A549 (cell line): ENCODE data around the gene PSMC4. TPM values are rescaled to one million over a fixed set of nuclear protein-coding genes. Genes with fewer than 3 reads are reported as not detected.
A peak's percentile ranks its signal among the peaks of the same experiment; 100 is the strongest.

Source experiments
- ATAC-seq, 2 experiments: fragments of 200-7000 bp in 1 of 2; fragments of >200 bp in 1 of 2; cut with Nextera tagmentation in 1 of 2; cut with Tn5 transposase in 1 of 2; 3 replicates each; pipeline versions ENCODE4 v1.8.0 to v1.9.1; 2018 to 2020; ENCODE audit warnings: mild to moderate bottlenecking in 1 of 2, moderate library complexity in 1 of 2
- CTCF ChIA-PET: fragments of 300-600 bp; sonication (Branson Sonifier 250); formaldehyde crosslinking; extraction: SDS; loops from one replicate; lab custom pipeline; 2021; ENCODE audit warnings: antibody characterized with exemption, inconsistent platforms; lab: Yijun Ruan, JAX
- POLR2A ChIA-PET: fragments of 350-600 bp; formaldehyde crosslinking; extraction: SDS; loops from one replicate; lab custom pipeline; 2021; ENCODE audit warnings: antibody characterized with exemption, inconsistent platforms; lab: Yijun Ruan, JAX
- DNase-seq, 2 experiments: peaks; one replicate each; pipeline versions ENCODE4 v3.0.0 to v3.0.0-alpha.2; 2011 to 2016; ENCODE audit warnings: low read depth in 1 of 2, low spot score in 1 of 2
- FAIRE-seq: peaks from 2 replicates; lab custom pipeline; 2011; peaks lifted over from hg19 to GRCh38; lab: Jason Lieb, UNC
- H3K27ac ChIP-seq, 2 experiments: fragments of >200 bp; sonication (Bioruptor Twin); formaldehyde crosslinking; 3 replicates each; pipeline ENCODE4 v1.5.1; 2016 to 2017
- H3K4me1 ChIP-seq: fragments of >200 bp; sonication (Bioruptor Twin); formaldehyde crosslinking; 3 replicates; pipeline ENCODE4 v1.6.1; 2016
- H3K4me2 ChIP-seq: fragments of >200 bp; sonication (Bioruptor Twin); formaldehyde crosslinking; 3 replicates; pipeline ENCODE4 v1.6.1; 2016
- H3K4me3 ChIP-seq: fragments of >200 bp; sonication (Bioruptor Twin); formaldehyde crosslinking; 3 replicates; pipeline ENCODE4 v1.5.1; 2016
- H3K9me3 ChIP-seq: fragments of >200 bp; sonication (Bioruptor Twin); formaldehyde crosslinking; 3 replicates; pipeline ENCODE4 v1.6.1; 2016
- ATOH8 ChIP-seq: fragments of 250-450 bp; sonication (Bioruptor Pico); IDR thresholded peaks from 2 replicates; pipeline ENCODE4 v1.5.0; 2020; ENCODE audit warnings: low read depth, mild to moderate bottlenecking, moderate library complexity
- GATA3 ChIP-seq: IDR thresholded peaks from 2 replicates; pipeline ENCODE4 v1.6.1; 2012; ENCODE audit warnings: borderline replicate concordance
- HOXB5 ChIP-seq: fragments of 250-450 bp; sonication (Bioruptor Pico); IDR thresholded peaks from 2 replicates; pipeline ENCODE4 v1.5.0; 2020; ENCODE audit warnings: mild to moderate bottlenecking, moderate library complexity
- JUN ChIP-seq, 2 experiments: fragments of >200 bp; sonication (Bioruptor Twin); formaldehyde crosslinking; IDR thresholded peaks; 2 replicates in 1 of 2; 3 replicates in 1 of 2; pipeline ENCODE4 v1.6.1; 2016 to 2017
- KDM1A ChIP-seq: fragments of 200-600 bp; sonication (generic); IDR thresholded peaks from 2 replicates; pipeline ENCODE4 v1.6.1; 2016; ENCODE audit warnings: low read depth, mild to moderate bottlenecking
- MAFK ChIP-seq: fragments of 450-650 bp; IDR thresholded peaks from 2 replicates; pipeline ENCODE4 v1.6.1; 2014; ENCODE audit not compliant: partially characterized antibody
- NPAS2 ChIP-seq: fragments of 250-450 bp; sonication (Bioruptor Pico); IDR thresholded peaks from 2 replicates; pipeline ENCODE4 v1.8.0; 2022; ENCODE audit warnings: mild to moderate bottlenecking, moderate library complexity, borderline replicate concordance
- NR3C1 ChIP-seq: fragments of >200 bp; sonication (Bioruptor Twin); formaldehyde crosslinking; IDR thresholded peaks from 3 replicates; pipeline ENCODE4 v1.6.1; 2017
- RARB ChIP-seq: fragments of 250-450 bp; sonication (Bioruptor Pico); IDR thresholded peaks from 2 replicates; pipeline ENCODE4 v1.8.0; 2021; ENCODE audit warnings: mild to moderate bottlenecking, moderate library complexity
- REST ChIP-seq: fragments of 200-600 bp; sonication (generic); IDR thresholded peaks from 2 replicates; pipeline ENCODE4 v1.6.1; 2016; ENCODE audit warnings: antibody characterized with exemption, mild to moderate bottlenecking, moderate library complexity
- WGBS: methylation state at CpG from one replicate; pipeline ENCODE4 v1.1.6; 2017; ENCODE audit errors: missing lambda C conversion rate; 5-methylcytosine and 5-hydroxymethylcytosine counted together
- polyA plus RNA-seq, 4 experiments: library from polyadenylated mRNA; depleted of rRNA in 3 of 4; stranded (reverse); fragments of >200 nt; fragmentation: RNase III in 1 of 4; extraction: RNeasy Plus Mini Kit Qiagen cat#74134 plus additional on column Dnase treatment in 1 of 4; gene quantifications; 2 replicates in 3 of 4; 3 replicates in 1 of 4; pipeline ENCODE4 v1.2.3, GENCODE V29; 2011 to 2017
- TF ChIP-seq, protein P1 (sequence below): fragments of >200 bp; sonication (Bioruptor Twin); formaldehyde crosslinking; IDR thresholded peaks from 3 replicates; pipeline ENCODE4 v1.6.1; 2016

Gene PSMC4
- polyA plus RNA-seq, 2 of the 4 experiments (the other 2 are of a cell fraction): 192 to 284 TPM

DNA sequence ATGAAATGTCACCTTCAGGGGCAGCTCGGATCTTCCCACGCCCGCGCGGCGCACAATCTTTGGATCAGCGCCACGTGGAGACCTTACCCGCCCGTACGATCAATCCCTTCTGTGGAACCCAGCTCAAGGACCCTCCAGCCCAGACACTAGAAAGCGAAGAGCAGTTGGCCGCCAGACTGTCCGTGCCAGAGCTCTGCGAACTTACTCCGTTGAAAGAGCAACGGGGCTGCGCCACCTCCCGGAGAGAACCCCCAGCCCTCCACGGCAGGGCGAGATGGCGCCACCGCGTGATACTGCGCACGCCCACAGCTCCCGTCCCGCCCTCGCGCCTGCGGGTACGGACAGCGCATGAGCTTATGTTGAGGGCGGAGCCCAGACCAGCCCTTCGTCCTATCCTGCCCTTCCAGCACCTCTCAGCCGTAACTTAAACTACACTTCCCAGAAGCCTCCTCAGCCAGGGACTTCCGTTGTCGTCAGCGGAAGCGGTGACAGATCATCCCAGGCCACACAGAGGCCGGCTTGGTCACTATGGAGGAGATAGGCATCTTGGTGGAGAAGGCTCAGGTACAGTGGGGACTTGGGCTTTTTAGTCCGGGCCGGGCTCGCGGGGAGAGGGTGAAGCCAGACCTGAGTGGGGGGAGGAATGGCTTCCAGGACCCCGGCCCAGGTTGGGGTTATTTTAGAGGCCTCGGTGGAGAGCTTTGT, at the start of gene PSMC4 (continued):
- TF ChIP-seq REST (no peak), HOXB5 (CRISPR knock-in tag) (0 out of 2 replicates have a peak, but pooled peaks have one; percentile 38), KDM1A (no peak)
- TF ChIP-seq, all 56 proteins: peak for 19

DNA sequence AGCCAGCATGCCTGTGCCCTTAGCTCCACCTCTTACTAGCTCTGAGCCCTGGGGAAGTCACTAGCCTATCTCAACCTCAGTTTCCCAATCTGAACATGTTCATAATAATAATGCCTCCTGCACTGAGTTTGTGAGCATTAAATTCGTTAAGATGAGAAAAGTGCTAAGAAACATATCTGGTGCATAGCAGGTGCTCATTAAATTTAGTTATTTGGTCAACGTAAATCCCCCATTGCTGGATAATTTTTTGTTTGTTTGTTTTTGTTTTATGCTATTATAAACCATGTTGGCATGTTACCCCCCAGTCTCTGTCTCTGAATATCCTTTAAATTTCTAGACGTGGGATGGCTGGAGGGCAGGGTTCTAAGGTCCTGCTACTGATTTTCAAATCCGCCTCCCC, 47.1 kb upstream of the PSMC4 start:
- 76% methylated on average over 4 of the region's 4 CpGs for WGBS

GRCh38 chr19:39924389-39924788, 46.6 kb upstream of the PSMC4 start:
- Histone ChIP-seq H3K9me3 (peaks cover 3% of the 10 kb centered on the region; the same call in 1 of the 3 replicates), H3K27ac (no peak overlapping the region), H3K4me3 (no peak overlapping the region), H3K4me1 (no peaks in the 10 kb centered on the region), H3K4me2 (no peak overlapping the region)
- ChIA-PET CTCF (interaction anchor here (1.0 to 6.0 kb wide), 5 partner anchors 9 to 132 kb away, joined by 3 to 26 read pairs (median 5); partner anchors contain the start of gene PSMC4), POLR2A (no interaction called here)
- no peak for ATAC-seq
- FAIRE-seq: no peak
- no peak for TF ChIP-seq KDM1A
- TF ChIP-seq MAFK: no peak
- no peak for TF ChIP-seq ATOH8 (CRISPR knock-in tag)
- 97% methylated on average over 37 of the region's 37 CpGs for WGBS
- DNase-seq: no peak

More for the DNA sequence above, 47.1 kb upstream of the PSMC4 start:
- H3K4me1 ChIP-seq: no peaks in the 10 kb centered on the region
- no peak for TF ChIP-seq RARB (CRISPR knock-in tag)
- TF ChIP-seq NPAS2 (CRISPR knock-in tag): no peak
- TF ChIP-seq, protein P1, sequence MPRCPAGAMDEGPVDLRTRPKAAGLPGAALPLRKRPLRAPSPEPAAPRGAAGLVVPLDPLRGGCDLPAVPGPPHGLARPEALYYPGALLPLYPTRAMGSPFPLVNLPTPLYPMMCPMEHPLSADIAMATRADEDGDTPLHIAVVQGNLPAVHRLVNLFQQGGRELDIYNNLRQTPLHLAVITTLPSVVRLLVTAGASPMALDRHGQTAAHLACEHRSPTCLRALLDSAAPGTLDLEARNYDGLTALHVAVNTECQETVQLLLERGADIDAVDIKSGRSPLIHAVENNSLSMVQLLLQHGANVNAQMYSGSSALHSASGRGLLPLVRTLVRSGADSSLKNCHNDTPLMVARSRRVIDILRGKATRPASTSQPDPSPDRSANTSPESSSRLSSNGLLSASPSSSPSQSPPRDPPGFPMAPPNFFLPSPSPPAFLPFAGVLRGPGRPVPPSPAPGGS: no peak
- TF ChIP-seq NR3C1: no peak
- TF ChIP-seq, all 56 proteins: peak for 0
- ChIA-PET POLR2A (no interaction called here), CTCF (interaction anchor here (0.5 to 6.0 kb wide), 5 partner anchors 9 to 220 kb away, joined by 3 to 26 read pairs (median 3); partner anchors contain the start of gene PSMC4)
- no peak overlapping the region for H3K4me3 ChIP-seq
- no peaks in the 10 kb centered on the region for H3K9me3 ChIP-seq
- no peak for DNase-seq
- no peak overlapping the region for H3K27ac ChIP-seq
- ATAC-seq: no peak
- FAIRE-seq: peak; percentile 92
- H3K4me2 ChIP-seq: no peak overlapping the region

GRCh38 chr19:39924952-39925351, 46.0 kb upstream of the PSMC4 start:
- no peak overlapping the region for H3K4me2 ChIP-seq
- ATAC-seq (no peak), DNase-seq (no peak), FAIRE-seq (no peak)
- no peak for TF ChIP-seq JUN (IDR thresholded peaks at IDR 0.05)
- TF ChIP-seq GATA3: no peak
- H3K4me3 ChIP-seq: no peak overlapping the region
- POLR2A ChIA-PET: interaction anchor here (2.0 kb wide), 1 partner anchor 45 kb away, joined by 6 read pairs; the partner anchor contains the start of gene PSMC4
- CTCF ChIA-PET: interaction anchor here (0.8 to 6.0 kb wide), 7 partner anchors 10 to 373 kb away, joined by 3 to 26 read pairs (median 7); partner anchors contain the start of gene PSMC4
- no peaks in the 10 kb centered on the region for H3K4me1 ChIP-seq
- WGBS: 69% methylated on average over 5 of the region's 5 CpGs
- no peak overlapping the region for H3K27ac ChIP-seq
- H3K9me3 ChIP-seq: peaks cover 7% of the 10 kb centered on the region; the same call in 2 of the 3 replicates
